HepG2 (cell line): ENCODE measurements around the gene CORO7. TPM values are rescaled to one million over a fixed set of nuclear protein-coding genes. Genes with fewer than 3 reads are reported as not detected.

Source experiments
- FIP1L1 ChIP-seq: fragments of 200-400 bp; formaldehyde crosslinking; IDR thresholded peaks from 2 replicates; pipeline ENCODE4 v1.6.1; 2018; ENCODE audit warnings: low read depth, mild to moderate bottlenecking, low read length, moderate library complexity, borderline replicate concordance; ENCODE audit not compliant: insufficient read depth
- GLMP ChIP-seq: sonication (generic); formaldehyde crosslinking; IDR thresholded peaks from 2 replicates; pipeline ENCODE4 v1.9.0; 2021; ENCODE audit warnings: missing genetic modification reagents, mild to moderate bottlenecking, borderline replicate concordance
- HNRNPH1 ChIP-seq: fragments of 200-400 bp; formaldehyde crosslinking; optimal IDR thresholded peaks from 2 replicates; pipeline ENCODE3; 2017; ENCODE audit warnings: mild to moderate bottlenecking, low read depth, low read length
- IRF1 ChIP-seq: sonication (generic); formaldehyde crosslinking; IDR thresholded peaks from 2 replicates; pipeline ENCODE4 v1.4.0; 2020; ENCODE audit warnings: low read depth, mild to moderate bottlenecking, missing genetic modification reagents
- MED1 ChIP-seq: sonication (generic); formaldehyde crosslinking; IDR thresholded peaks from 2 replicates; pipeline ENCODE4 v1.4.0; 2020; ENCODE audit warnings: missing genetic modification reagents
- MIER2 ChIP-seq: IDR thresholded peaks from 2 replicates; pipeline ENCODE4 v1.6.1; 2016; ENCODE audit warnings: missing biosample characterization, missing genetic modification reagents
- MYNN ChIP-seq: sonication (generic); formaldehyde crosslinking; IDR thresholded peaks from 2 replicates; pipeline ENCODE4 v1.4.0; 2020; ENCODE audit warnings: mild to moderate bottlenecking, low read depth, missing genetic modification reagents
- TBX2 ChIP-seq: sonication (generic); formaldehyde crosslinking; IDR thresholded peaks from 2 replicates; pipeline ENCODE4 v1.5.0; 2020; ENCODE audit warnings: missing genetic modification reagents, mild to moderate bottlenecking, borderline replicate concordance
- ZNF101 ChIP-seq: sonication (generic); formaldehyde crosslinking; IDR thresholded peaks from 2 replicates; pipeline ENCODE4 v1.4.0; 2020; ENCODE audit warnings: mild to moderate bottlenecking, low read depth, missing genetic modification reagents, borderline replicate concordance
- ZNF251 ChIP-seq: sonication (generic); formaldehyde crosslinking; IDR thresholded peaks from 2 replicates; pipeline ENCODE4 v1.9.0; 2021; ENCODE audit warnings: mild to moderate bottlenecking, missing genetic modification reagents
- ZNF275 ChIP-seq: sonication (generic); formaldehyde crosslinking; IDR thresholded peaks from 2 replicates; pipeline ENCODE4 v1.8.0; 2022; ENCODE audit warnings: missing genetic modification reagents, mild to moderate bottlenecking, inconsistent platforms, borderline replicate concordance
- ZNF34 ChIP-seq: sonication (generic); formaldehyde crosslinking; IDR thresholded peaks from 2 replicates; pipeline ENCODE4 v1.4.0; 2020; ENCODE audit warnings: mild to moderate bottlenecking, missing genetic modification reagents, borderline replicate concordance
- ZNF839 ChIP-seq: sonication (generic); formaldehyde crosslinking; IDR thresholded peaks from 2 replicates; pipeline ENCODE4 v1.4.0; 2020; ENCODE audit warnings: missing genetic modification reagents, mild to moderate bottlenecking, borderline replicate concordance
- polyA plus RNA-seq, 8 experiments: library from polyadenylated mRNA; depleted of rRNA in 3 of 8; stranded (reverse) in 7 of 8; unstranded in 1 of 8; fragments of >200 nt; fragmentation: Illumina TruSeq in 4 of 8; extraction: Trizol in 4 of 8; gene quantifications; 2 replicates each; pipeline versions ENCODE4 v1.2.1 to v1.2.3, GENCODE V29; 2011 to 2016; ENCODE audit warnings: low read depth in 4 of 8, missing spikeins in 1 of 8, mixed read lengths in 1 of 8; ENCODE audit not compliant: insufficient read depth in 1 of 8
- total RNA-seq, 5 experiments: library from RNA; depleted of rRNA; stranded (reverse); fragments of >200 nt; fragmentation: Illumina TruSeq; extraction: Trizol; gene quantifications; 2 replicates each; pipeline ENCODE4 v1.2.3, GENCODE V29; 2016; ENCODE audit warnings: low read depth in 1 of 5

The CORO7 gene
- total and polyA plus RNA-seq, 2 of the 13 experiments (the other 11 are each of a cell fraction or from before 2014, with no cell fraction given): 9.9 to 14.3 TPM

GRCh38 chr16:4383591-4384444, 32.6 kb downstream of the CORO7 start (continued):
- no peak for TF ChIP-seq TBX2
- TF ChIP-seq MIER2: no peak
- no peak for TF ChIP-seq IRF1 (CRISPR knock-in tag)
- no peak for TF ChIP-seq ZNF34 (CRISPR knock-in tag)
- TF ChIP-seq GLMP: no peak
- no peak for TF ChIP-seq MED1 (CRISPR knock-in tag)
- TF ChIP-seq ZNF275 (CRISPR knock-in tag): no peak
- no peak for TF ChIP-seq MYNN (CRISPR knock-in tag)
- TF ChIP-seq HNRNPH1: peak; percentile 31
- no peak for TF ChIP-seq ZNF101 (CRISPR knock-in tag)
- TF ChIP-seq ZNF839: no peak
- no peak for TF ChIP-seq ZNF251 (CRISPR knock-in tag)
- TF ChIP-seq FIP1L1: no peak
